GM18520 (cell line): ENCODE measurements around the gene EMX2.

ENCODE experiments used
- ATAC-seq: cut with Tn5 transposase; IDR thresholded peaks from one replicate; pipeline ENCODE4 v1.9.1; 2021; ENCODE audit not compliant: unreplicated experiment

EMX2 gene

GRCh38 chr10:117543225-117544003 lies 868 bp downstream of the EMX2 start:
- no peak for ATAC-seq

- no peak for ATAC-seq
Observed at GRCh38 chr10:117544004-117544701, 1.6 kb downstream of the EMX2 start.

DNA sequence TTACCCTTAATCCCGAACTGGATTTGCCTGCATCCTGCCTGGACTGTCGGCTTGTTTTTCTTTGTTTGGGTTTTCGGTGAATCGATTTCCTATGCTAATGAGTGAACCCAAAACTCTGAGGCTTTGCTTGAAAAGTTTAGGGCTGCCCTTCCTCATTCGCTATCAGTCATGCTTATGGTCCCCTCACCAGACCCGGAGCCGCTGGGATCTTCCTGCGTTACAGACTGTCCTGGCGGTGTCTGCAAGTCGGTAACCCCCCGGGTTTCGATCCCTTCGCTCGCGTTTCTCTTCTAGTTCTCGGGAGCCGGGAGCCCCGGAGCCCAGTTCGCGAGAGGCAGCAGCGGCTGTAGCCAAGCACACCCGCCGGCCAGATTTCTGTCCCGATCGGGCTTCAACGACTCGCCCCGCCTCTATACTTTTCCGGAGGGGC lies 2.2 kb downstream of the EMX2 start:
- no peak for ATAC-seq

DNA sequence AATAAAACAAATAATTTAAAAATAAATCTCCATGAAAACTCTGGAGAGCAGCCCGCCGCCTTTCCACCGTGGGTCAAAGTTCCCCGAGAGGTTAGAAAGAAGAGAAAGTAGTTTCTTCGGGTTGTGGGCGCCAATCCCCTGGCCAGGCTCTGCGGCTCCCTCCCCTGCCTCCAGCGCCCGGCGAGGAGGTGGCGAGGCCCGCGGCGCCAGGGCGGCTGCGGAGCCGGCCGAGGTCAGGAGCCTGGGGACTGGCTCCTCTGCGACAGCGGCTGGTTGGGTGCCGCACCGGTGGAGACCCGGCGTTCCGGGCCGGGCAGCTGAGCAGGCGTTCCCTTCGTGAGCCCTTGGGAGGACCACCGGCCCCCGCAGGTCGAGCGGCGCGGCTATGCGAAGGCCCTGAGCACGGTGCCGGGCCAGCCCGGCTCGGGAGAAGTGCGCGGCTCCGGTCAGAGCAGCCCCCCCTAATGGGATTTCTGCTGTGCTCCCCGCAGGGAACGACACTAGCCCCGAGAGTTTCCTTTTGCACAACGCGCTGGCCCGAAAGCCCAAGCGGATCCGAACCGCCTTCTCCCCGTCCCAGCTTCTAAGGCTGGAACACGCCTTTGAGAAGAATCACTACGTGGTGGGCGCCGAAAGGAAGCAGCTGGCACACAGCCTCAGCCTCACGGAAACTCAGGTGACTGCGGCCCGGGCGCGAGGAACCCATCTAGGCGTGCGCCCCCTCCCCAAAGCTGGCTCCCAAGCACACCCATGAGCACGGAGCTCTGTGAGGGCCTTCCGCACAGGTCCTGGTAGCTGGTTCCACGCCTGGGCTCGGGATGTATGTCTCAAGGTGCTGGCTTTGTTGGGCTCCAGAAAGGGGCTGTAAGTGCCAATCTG lies 2.8 kb downstream of the EMX2 start:
- ATAC-seq, result no peak

DNA sequence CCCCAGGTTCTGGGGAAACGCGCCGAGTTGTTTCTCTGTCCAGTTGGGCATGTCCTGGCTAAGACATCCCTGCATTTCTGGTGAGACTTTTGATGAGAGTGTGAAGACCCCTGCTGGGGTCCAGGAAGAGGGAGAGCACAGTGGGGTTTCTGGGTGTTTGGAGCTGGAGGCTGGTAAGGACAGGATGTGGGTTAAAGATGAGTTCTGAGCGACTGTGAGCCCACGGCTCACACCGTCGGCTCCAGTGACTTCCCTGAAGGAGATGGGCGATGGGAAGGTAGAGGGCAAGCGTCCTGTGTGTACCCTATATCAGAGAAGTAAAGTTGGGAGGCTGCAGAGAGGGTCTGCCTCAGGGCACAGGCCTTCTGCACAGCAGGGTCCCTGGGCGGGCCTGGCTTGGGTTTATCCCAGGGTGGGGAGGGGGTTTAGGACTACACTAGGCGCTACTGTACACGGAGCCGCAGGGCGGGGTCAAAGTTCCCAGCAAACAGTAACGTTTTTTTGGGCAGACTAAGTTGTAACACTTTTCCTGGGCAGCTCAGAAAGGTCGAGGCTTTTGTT lies 3.6 kb downstream of the EMX2 start:
- ATAC-seq, result no peak

GRCh38 chr10:117546581-117547015 lies 4.1 kb downstream of the EMX2 start:
- no peak for ATAC-seq

GRCh38 chr10:117547016-117547715 lies 4.6 kb downstream of the EMX2 start:
- ATAC-seq, result no peak

DNA sequence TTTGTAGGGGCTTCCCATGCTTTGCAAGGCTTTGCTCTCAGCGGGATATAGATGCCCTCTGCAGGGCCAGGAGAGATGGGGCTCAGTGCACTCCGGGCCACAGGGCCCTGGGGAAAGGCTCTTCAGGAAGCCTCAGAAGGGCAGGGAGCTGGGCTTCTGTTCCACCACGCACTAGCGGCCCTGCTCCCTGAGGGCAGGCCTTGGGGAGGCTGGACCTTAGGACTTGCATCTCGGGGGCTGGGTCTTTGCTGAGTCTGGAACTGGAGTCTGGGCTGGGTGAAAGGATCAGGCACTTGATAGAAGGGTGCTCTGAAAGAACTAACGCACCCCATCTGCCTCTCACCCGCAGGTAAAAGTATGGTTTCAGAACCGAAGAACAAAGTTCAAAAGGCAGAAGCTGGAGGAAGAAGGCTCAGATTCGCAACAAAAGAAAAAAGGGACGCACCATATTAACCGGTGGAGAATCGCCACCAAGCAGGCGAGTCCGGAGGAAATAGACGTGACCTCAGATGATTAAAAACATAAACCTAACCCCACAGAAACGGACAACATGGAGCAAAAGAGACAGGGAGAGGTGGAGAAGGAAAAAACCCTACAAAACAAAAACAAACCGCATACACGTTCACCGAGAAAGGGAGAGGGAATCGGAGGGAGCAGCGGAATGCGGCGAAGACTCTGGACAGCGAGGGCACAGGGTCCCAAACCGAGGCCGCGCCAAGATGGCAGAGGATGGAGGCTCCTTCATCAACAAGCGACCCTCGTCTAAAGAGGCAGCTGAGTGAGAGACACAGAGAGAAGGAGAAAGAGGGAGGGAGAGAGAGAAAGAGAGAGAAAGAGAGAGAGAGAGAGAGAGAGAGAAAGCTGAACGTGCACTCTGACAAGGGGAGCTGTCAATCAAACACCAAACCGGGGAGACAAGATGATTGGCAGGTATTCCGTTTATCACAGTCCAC lies 5.4 kb downstream of the EMX2 start:
- no peak for ATAC-seq

- ATAC-seq, result no peak
Observed at GRCh38 chr10:117549100-117549585, 6.6 kb downstream of the EMX2 start.

DNA sequence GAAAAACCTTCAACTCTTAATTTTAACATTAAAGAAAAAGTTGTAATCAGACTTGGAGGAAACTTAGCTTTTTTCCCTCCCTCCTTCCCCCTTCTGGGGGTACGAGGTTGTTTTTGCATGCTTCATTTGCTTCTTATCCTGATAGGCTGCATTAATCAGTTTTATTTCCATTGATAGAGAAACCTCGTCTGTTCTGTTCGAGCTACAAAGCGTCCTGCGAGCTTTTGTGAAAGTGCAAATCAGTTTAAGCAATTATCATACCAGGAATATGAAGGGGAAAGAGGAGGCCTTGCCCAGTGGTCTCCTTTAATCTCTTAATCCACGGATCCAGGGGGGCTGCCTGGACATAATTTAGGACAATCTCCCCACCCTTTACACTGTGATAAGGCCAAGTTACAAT lies 7.5 kb downstream of the EMX2 start:
- ATAC-seq, result no peak

DNA sequence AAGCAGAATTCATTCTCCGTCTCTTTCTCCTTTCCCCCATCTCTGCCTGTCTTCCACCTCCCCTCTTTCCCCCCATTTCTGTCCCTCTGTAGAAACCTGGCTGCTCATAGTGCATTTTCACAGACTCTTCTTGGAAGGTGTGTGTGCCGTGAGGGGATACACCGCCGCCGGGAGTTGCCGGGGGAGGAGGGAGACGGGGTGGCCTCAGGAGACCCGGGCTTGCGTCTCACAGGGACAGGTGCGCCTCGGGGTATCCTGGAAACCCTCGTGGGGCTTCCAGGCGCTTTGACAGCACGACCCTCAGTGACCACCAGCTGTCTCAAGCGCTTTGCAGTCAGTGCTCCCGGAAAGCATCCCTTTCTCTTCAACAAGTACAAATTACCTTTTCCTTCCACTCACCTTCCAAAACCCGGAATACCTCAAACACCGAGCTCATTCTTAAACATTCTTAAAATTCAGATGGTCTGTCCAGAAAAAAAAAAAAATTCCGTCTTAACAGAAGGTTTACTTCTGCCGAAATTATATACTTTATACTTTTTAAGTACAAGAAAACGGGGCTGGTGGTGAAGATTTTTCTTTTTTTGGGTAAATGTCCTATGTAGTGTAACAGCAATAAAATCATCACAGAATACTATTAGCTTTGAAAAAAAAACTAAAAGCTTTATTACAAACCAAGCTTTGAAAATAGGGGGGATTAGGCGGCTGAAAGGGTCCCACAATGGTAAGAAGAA lies 8.2 kb downstream of the EMX2 start:
- ATAC-seq, result no peak

DNA sequence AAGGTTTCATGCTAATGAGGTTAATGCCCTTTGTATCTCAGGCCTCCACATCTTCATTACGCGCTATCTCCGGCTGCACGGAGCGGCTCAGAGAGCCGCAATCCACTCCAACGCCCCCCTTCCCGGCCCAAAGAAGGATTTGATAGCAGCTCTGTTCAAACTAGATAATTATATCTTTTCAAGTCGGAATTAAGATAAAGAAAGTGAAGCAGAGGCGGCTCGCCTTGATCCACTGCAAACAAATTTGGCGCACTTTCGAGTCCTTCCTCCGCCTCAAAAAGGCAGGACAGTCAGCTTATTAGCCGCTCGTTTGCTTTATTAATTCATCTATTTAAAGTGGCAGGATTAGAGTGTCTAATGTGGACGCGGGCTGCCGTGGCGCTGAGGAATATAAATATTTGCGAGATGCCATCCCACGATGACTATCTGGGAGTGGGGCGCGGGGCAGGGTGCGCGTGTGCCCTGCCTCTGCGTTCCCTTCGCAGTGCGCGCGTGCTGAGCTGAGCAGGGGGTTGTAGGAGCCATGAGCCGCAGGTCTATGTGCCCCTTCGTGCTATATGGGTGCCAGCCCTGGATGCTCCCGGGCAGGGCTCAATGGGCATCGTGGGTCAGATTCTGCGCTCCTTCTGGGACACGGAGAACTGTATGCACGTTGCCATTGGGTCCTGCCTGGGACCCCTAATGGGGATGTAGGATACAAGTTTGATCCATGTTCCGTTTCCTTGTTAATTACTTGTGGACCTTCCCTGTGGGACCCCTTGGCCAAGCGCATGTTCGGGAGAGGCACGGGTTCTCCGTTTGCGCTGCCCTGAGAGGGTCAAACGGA lies 9.0 kb downstream of the EMX2 start:
- ATAC-seq, result no peak

DNA sequence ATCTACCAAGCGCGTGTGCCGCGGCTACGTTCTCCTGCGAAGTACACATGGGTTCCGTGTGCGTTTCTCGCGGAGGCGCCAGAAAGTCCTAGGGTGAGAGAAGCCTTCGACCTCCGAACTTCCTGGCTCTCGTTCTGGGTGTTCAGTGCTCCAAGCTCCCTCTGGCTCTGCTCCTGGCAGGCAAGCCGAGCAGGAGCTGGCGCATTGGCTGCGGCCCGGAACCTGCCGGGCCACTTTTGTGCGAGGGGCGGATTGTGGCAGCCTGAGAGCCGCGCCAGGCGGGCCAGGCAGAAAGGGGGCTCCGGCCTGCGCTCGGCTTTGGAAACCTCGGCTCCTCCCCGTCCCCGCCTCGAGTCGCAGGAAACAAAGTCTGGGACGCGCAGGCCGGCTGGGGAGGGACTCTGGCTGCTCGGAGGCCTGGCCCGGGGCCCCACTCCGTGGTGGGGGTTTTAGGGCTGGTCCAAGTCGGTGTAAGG lies 9.6 kb downstream of the EMX2 start:
- ATAC-seq, result no peak

DNA sequence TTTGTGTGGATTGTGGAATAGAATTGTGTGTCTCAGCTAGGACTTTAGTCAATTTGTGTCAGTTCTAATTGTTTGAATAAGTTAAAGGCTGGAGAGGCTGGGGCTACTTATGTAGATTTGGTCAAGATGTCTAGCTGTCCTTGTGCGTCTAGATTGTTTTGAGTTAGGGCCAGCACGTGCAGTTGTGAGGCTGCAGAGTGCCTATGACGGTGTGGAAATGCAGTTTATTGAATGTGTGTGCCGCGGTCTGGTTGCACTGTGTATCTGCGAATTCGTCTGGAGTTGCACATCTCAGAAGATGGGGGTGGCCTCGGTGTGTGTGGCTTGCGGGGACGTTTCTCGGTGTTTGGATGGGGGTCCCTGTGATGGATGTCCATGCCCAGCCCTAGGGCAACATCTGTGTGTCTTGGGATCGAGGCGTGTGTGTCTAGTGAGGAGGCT lies 10.2 kb downstream of the EMX2 start:
- ATAC-seq, result no peak

- ATAC-seq, result no peak
Observed at GRCh38 chr10:117553142-117553814, 10.7 kb downstream of the EMX2 start.

DNA sequence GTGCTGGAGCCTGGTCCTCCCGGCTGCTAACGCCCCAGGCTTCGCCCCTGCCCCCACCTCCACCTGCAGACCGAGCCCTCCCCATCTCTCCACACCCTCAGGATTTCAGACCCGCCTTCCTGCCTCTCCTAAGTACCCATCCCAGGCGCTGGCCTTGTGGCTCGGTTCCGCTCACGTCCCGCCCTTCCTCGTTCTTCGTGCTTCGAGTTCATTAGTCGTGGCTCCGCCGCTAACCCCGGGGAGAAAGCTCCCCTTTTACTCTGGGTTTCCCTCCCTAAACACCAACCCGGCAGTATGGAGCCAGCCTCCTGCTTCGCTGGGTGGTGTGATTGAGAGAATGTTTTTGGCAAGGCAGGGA lies 11.2 kb downstream of the EMX2 start:
- no peak for ATAC-seq

DNA sequence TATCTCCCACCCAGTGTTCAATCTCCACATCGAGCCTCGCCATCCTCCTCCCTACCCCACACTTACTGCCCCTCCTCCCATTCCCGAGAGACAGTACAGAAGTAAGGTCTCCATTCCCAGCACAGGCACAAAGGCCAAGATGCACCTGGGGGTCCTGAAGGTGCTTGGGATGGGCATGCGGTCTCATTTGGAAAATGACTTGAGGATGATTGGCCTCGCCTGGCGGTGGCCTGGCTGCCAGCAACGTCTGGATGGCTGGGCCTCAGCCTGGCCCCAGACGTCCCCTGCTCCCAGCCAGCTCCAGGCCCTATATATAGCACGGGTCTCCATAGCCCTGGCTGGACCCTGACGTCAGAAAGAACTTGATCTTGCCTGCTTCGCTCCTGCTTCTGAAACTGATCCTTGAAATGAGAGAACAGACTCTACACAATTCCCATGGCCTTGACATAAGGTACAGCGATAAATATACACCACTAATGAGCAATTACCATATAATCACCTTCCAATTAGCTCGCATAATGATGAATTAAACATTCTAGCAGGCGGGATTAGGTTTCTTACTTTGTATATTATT lies 11.8 kb downstream of the EMX2 start:
- ATAC-seq, result no peak
